ENCODE measurements around the gene ACHE. TPM values are rescaled to one million over a fixed set of nuclear protein-coding genes. Genes with fewer than 3 reads are reported as not detected.

Gene ACHE
- total and polyA plus RNA-seq, 2 experiments from 2014 or later, result not detected

GRCh38 chr7:100854146-100854895 lies 41.4 kb downstream of the ACHE start:
- no peaks in the 10 kb centered on the region for H3K9me2 ChIP-seq (ENCODE audit: insufficient read depth)
- 89 to 90% methylated on average over 14 of the region's 14 CpGs for WGBS, 2 experiments (ENCODE audit: low coverage in 1 of 2, low lambda C conversion rate in 2 of 2, missing lambda C conversion rate in 2 of 2)
- no peaks in the 10 kb centered on the region for H3F3A ChIP-seq (ENCODE audit: insufficient read depth)
- H3K4me1 ChIP-seq (ENCODE audit: insufficient read depth), result no peaks in the 10 kb centered on the region
- no peak overlapping the region for H2AFZ ChIP-seq
- H3K4me2 ChIP-seq (ENCODE audit: unreplicated experiment), result no peak overlapping the region
- H3K27ac ChIP-seq, result no peak overlapping the region
- H3K9ac ChIP-seq, result no peak overlapping the region
- TF ChIP-seq EZH2 (IDR thresholded peaks at IDR 0.05; ENCODE audit: insufficient read depth, poor library complexity, severe bottlenecking) (no peak), EZH2phosphoT487 (IDR thresholded peaks at IDR 0.05; ENCODE audit: insufficient read depth, low read depth) (no peak)
- in situ Hi-C loops (cut with MboI), result loop anchor here (10.0 to 25.0 kb wide), 2 partner anchors 140 to 392 kb away; partner anchors contain the start of gene SPACDR
- no peaks in the 10 kb centered on the region for H3K9me3 ChIP-seq (ENCODE audit: low read depth)
- H3K4me3 ChIP-seq, result no peak overlapping the region
- DNase-seq, result no peak
- no peaks in the 10 kb centered on the region for H3K36me3 ChIP-seq (ENCODE audit: low read depth)
- H4K20me1 ChIP-seq (ENCODE audit: insufficient read depth), result no peaks in the 10 kb centered on the region
- H3K79me2 ChIP-seq (ENCODE audit: insufficient read depth), result 0 out of 2 replicates have a peak, but pooled peaks cover 3% of the 10 kb centered on the region
- H3K27me3 ChIP-seq (replicated peaks; ENCODE audit: insufficient read depth), result no peaks in the 10 kb centered on the region

- Histone ChIP-seq H3K4me2 (ENCODE audit: unreplicated experiment) (peak within 1 kb of the TSS; percentile 92), H3K27me3 (replicated peaks; ENCODE audit: insufficient read depth) (no peaks in the 10 kb centered on the region), H3K4me3 (peak within 1 kb of the TSS; percentile 91), H3K4me1 (ENCODE audit: insufficient read depth) (no peaks in the 10 kb centered on the region), H2AFZ (peak within 1 kb of the TSS; percentile 95), H3K9ac (peak within 1 kb of the TSS; percentile 80), H3F3A (ENCODE audit: insufficient read depth) (no peaks in the 10 kb centered on the region), H3K9me2 (ENCODE audit: insufficient read depth) (no peaks in the 10 kb centered on the region), H3K36me3 (ENCODE audit: low read depth) (no peaks in the 10 kb centered on the region), H4K20me1 (ENCODE audit: insufficient read depth) (no peaks in the 10 kb centered on the region), H3K27ac (no peak within 1 kb of the TSS), H3K9me3 (ENCODE audit: low read depth) (no peaks in the 10 kb centered on the region), H3K79me2 (ENCODE audit: insufficient read depth) (0 out of 2 replicates have a peak, but pooled peaks cover 3% of the 10 kb centered on the region)
- peak; percentile 97 for DNase-seq
- TF ChIP-seq EZH2 (IDR thresholded peaks at IDR 0.05; ENCODE audit: insufficient read depth, poor library complexity, severe bottlenecking) (no peak), EZH2phosphoT487 (IDR thresholded peaks at IDR 0.05; ENCODE audit: insufficient read depth, low read depth) (no peak)
- in situ Hi-C loops (cut with MboI), result loop anchor here (10.0 to 25.0 kb wide), 2 partner anchors 137 to 390 kb away; partner anchors contain the start of gene SPACDR
- 1% methylated on average over 52 to 71 of the region's 71 CpGs for WGBS, 2 experiments (ENCODE audit: low coverage in 1 of 2, low lambda C conversion rate in 2 of 2, missing lambda C conversion rate in 2 of 2)
These were observed 43.4 kb downstream of the ACHE start, which contains the start of gene SLC12A9 for GRCh38 chr7:100852048-100852872. Gene SLC12A9, plus strand, starts transcription at chr7:100852713. Its CDS starts 1,485 bp downstream, at chr7:100854198.

- Histone ChIP-seq H3K36me3 (ENCODE audit: low read depth) (no peaks in the 10 kb centered on the region), H3K79me2 (ENCODE audit: insufficient read depth) (no peaks in the 10 kb centered on the region), H3K27ac (no peak overlapping the region), H3K9ac (no peak overlapping the region), H3K4me1 (ENCODE audit: insufficient read depth) (no peaks in the 10 kb centered on the region), H3F3A (ENCODE audit: insufficient read depth) (no peaks in the 10 kb centered on the region), H3K9me3 (ENCODE audit: low read depth) (no peaks in the 10 kb centered on the region), H4K20me1 (ENCODE audit: insufficient read depth) (no peaks in the 10 kb centered on the region), H3K4me3 (no peak overlapping the region), H2AFZ (no peak overlapping the region), H3K4me2 (ENCODE audit: unreplicated experiment) (no peak overlapping the region), H3K27me3 (replicated peaks; ENCODE audit: insufficient read depth) (no peaks in the 10 kb centered on the region), H3K9me2 (ENCODE audit: insufficient read depth) (no peaks in the 10 kb centered on the region)
- in situ Hi-C loops (cut with MboI), result no loop called here
- no peak for TF ChIP-seq EZH2 (IDR thresholded peaks at IDR 0.05; ENCODE audit: insufficient read depth, poor library complexity, severe bottlenecking)
- TF ChIP-seq EZH2phosphoT487 (IDR thresholded peaks at IDR 0.05; ENCODE audit: insufficient read depth, low read depth), result no peak
- 91 to 97% methylated on average over 4 of the region's 4 CpGs for WGBS, 2 experiments (ENCODE audit: low coverage in 1 of 2, low lambda C conversion rate in 2 of 2, missing lambda C conversion rate in 2 of 2)
- DNase-seq, result no peak
These were observed 48.3 kb downstream of the ACHE start for GRCh38 chr7:100847360-100847759.

GRCh38 chr7:100840470-100841100 lies 55.1 kb downstream of the ACHE start:
- in situ Hi-C loops (cut with MboI), result no loop called here
- TF ChIP-seq EZH2 (IDR thresholded peaks at IDR 0.05; ENCODE audit: insufficient read depth, poor library complexity, severe bottlenecking), result no peak
- TF ChIP-seq EZH2phosphoT487 (IDR thresholded peaks at IDR 0.05; ENCODE audit: insufficient read depth, low read depth), result no peak
- no peak for DNase-seq
- H3K36me3 ChIP-seq (ENCODE audit: low read depth), result no peaks in the 10 kb centered on the region
- H3K4me2 ChIP-seq (ENCODE audit: unreplicated experiment), result no peak overlapping the region
- H2AFZ ChIP-seq, result no peak overlapping the region
- no peaks in the 10 kb centered on the region for H4K20me1 ChIP-seq (ENCODE audit: insufficient read depth)
- no peaks in the 10 kb centered on the region for H3K9me3 ChIP-seq (ENCODE audit: low read depth)
- no peak overlapping the region for H3K9ac ChIP-seq
- no peaks in the 10 kb centered on the region for H3K4me1 ChIP-seq (ENCODE audit: insufficient read depth)
- no peaks in the 10 kb centered on the region for H3K27me3 ChIP-seq (replicated peaks; ENCODE audit: insufficient read depth)
- no peaks in the 10 kb centered on the region for H3K9me2 ChIP-seq (ENCODE audit: insufficient read depth)
- no peak overlapping the region for H3K4me3 ChIP-seq
- no peaks in the 10 kb centered on the region for H3K79me2 ChIP-seq (ENCODE audit: insufficient read depth)
- WGBS, 2 experiments (ENCODE audit: low coverage in 1 of 2, low lambda C conversion rate in 2 of 2, missing lambda C conversion rate in 2 of 2), result 78 to 80% methylated on average over 8 of the region's 8 CpGs
- no peaks in the 10 kb centered on the region for H3F3A ChIP-seq (ENCODE audit: insufficient read depth)
- H3K27ac ChIP-seq, result no peak overlapping the region

Small RNA genes within 50 kb of the gene (microRNA-seq; reads per million reads assigned to microRNA genes)
- gene MIR6875 (ENCODE audit: borderline number of aligned reads), result 1.5 reads per million

Small RNA genes within 50 kb of the gene (small RNA-seq; reads per million reads assigned to genes)
- not detected for gene RN7SL549P (ENCODE audit: low read depth, low replicate concordance)
- gene RPS29P15 (ENCODE audit: low read depth, low replicate concordance), result not detected

Other genes starting within 250 kb of the ACHE start
- not detected in 2 replicates for gene ACTL6B, start 239.4 kb downstream of the ACHE start, total RNA-seq (2014; rRNA removed; shearing (Covaris generic))
- not detected in 2 replicates for gene ACTL6B, start 239.4 kb downstream of the ACHE start, polyA plus RNA-seq (2016; fragmentation: Nextera tagmentation; extraction: Ambion mirVana)
- 65.6 and 89.8 TPM in 2 replicates for gene GNB2, start 222.1 kb downstream of the ACHE start, total RNA-seq (2014; rRNA removed; shearing (Covaris generic))
- gene GNB2, start 222.1 kb downstream of the ACHE start, polyA plus RNA-seq (2016; fragmentation: Nextera tagmentation; extraction: Ambion mirVana), result 130 and 132 TPM in 2 replicates
- gene GIGYF1, start 201.6 kb downstream of the ACHE start, total RNA-seq (2014; rRNA removed; shearing (Covaris generic)), result 15.6 and 19.5 TPM in 2 replicates
- 6.4 and 7.4 TPM in 2 replicates for gene GIGYF1, start 201.6 kb downstream of the ACHE start, polyA plus RNA-seq (2016; fragmentation: Nextera tagmentation; extraction: Ambion mirVana)
- gene POP7, start 189.8 kb downstream of the ACHE start, total RNA-seq (2014; rRNA removed; shearing (Covaris generic)), result 31.3 and 35.2 TPM in 2 replicates
- gene POP7, start 189.8 kb downstream of the ACHE start, polyA plus RNA-seq (2016; fragmentation: Nextera tagmentation; extraction: Ambion mirVana), result 63.4 and 67.9 TPM in 2 replicates
- not detected in 2 replicates for gene EPO, start 175.4 kb downstream of the ACHE start, total RNA-seq (2014; rRNA removed; shearing (Covaris generic))
- gene EPO, start 175.4 kb downstream of the ACHE start, polyA plus RNA-seq (2016; fragmentation: Nextera tagmentation; extraction: Ambion mirVana), result not detected in 2 replicates
- gene ZAN, start 162.3 kb downstream of the ACHE start, total RNA-seq (2014; rRNA removed; shearing (Covaris generic)), result not detected in 2 replicates
- gene ZAN, start 162.3 kb downstream of the ACHE start, polyA plus RNA-seq (2016; fragmentation: Nextera tagmentation; extraction: Ambion mirVana), result not detected in 2 replicates
- gene EPHB4, start 68.4 kb downstream of the ACHE start, total RNA-seq (2014; rRNA removed; shearing (Covaris generic)), result 26.9 and 32.9 TPM in 2 replicates
- 6.7 and 8.2 TPM in 2 replicates for gene EPHB4, start 68.4 kb downstream of the ACHE start, polyA plus RNA-seq (2016; fragmentation: Nextera tagmentation; extraction: Ambion mirVana)
- gene SLC12A9, start 43.2 kb downstream of the ACHE start, total RNA-seq (2014; rRNA removed; shearing (Covaris generic)), result 16.8 and 21.2 TPM in 2 replicates
- 6.1 and 7.9 TPM in 2 replicates for gene SLC12A9, start 43.2 kb downstream of the ACHE start, polyA plus RNA-seq (2016; fragmentation: Nextera tagmentation; extraction: Ambion mirVana)
- 113 and 121 TPM in 2 replicates for gene TRIP6, start 28.5 kb downstream of the ACHE start, total RNA-seq (2014; rRNA removed; shearing (Covaris generic))
- gene TRIP6, start 28.5 kb downstream of the ACHE start, polyA plus RNA-seq (2016; fragmentation: Nextera tagmentation; extraction: Ambion mirVana), result 68.6 and 71.3 TPM in 2 replicates
- 57.1 and 58.9 TPM in 2 replicates for gene SRRT, start 20.8 kb downstream of the ACHE start, total RNA-seq (2014; rRNA removed; shearing (Covaris generic))
- 74.8 and 74.9 TPM in 2 replicates for gene SRRT, start 20.8 kb downstream of the ACHE start, polyA plus RNA-seq (2016; fragmentation: Nextera tagmentation; extraction: Ambion mirVana)
- 6.7 and 9.9 TPM in 2 replicates for gene UFSP1, start 6.2 kb downstream of the ACHE start, total RNA-seq (2014; rRNA removed; shearing (Covaris generic))
- gene UFSP1, start 6.2 kb downstream of the ACHE start, polyA plus RNA-seq (2016; fragmentation: Nextera tagmentation; extraction: Ambion mirVana), result 4.3 and 5.1 TPM in 2 replicates
- gene MUC3A, start 53.6 kb upstream of the ACHE start, total RNA-seq (2014; rRNA removed; shearing (Covaris generic)), result not detected in 2 replicates
- not detected in 2 replicates for gene MUC3A, start 53.6 kb upstream of the ACHE start, polyA plus RNA-seq (2016; fragmentation: Nextera tagmentation; extraction: Ambion mirVana)
- 0.54 and 1.5 TPM in 2 replicates for gene MUC12, start 73.7 kb upstream of the ACHE start, total RNA-seq (2014; rRNA removed; shearing (Covaris generic))
- gene MUC12, start 73.7 kb upstream of the ACHE start, polyA plus RNA-seq (2016; fragmentation: Nextera tagmentation; extraction: Ambion mirVana), result 1.0 and 1.3 TPM in 2 replicates
- not detected in 2 replicates for gene MUC17, start 124.2 kb upstream of the ACHE start, total RNA-seq (2014; rRNA removed; shearing (Covaris generic))
- gene MUC17, start 124.2 kb upstream of the ACHE start, polyA plus RNA-seq (2016; fragmentation: Nextera tagmentation; extraction: Ambion mirVana), result not detected in 2 replicates
- gene TRIM56, start 189.6 kb upstream of the ACHE start, total RNA-seq (2014; rRNA removed; shearing (Covaris generic)), result 10.3 and 11.0 TPM in 2 replicates
- 8.8 and 9.2 TPM in 2 replicates for gene TRIM56, start 189.6 kb upstream of the ACHE start, polyA plus RNA-seq (2016; fragmentation: Nextera tagmentation; extraction: Ambion mirVana)
- gene SERPINE1, start 231.2 kb upstream of the ACHE start, total RNA-seq (2014; rRNA removed; shearing (Covaris generic)), result 1,900 and 2,000 TPM in 2 replicates
- 1,537 and 1,563 TPM in 2 replicates for gene SERPINE1, start 231.2 kb upstream of the ACHE start, polyA plus RNA-seq (2016; fragmentation: Nextera tagmentation; extraction: Ambion mirVana)